MCF 10A (cell line): ENCODE measurements around the gene GPSM1. TPM values are rescaled to one million over a fixed set of nuclear protein-coding genes. Genes with fewer than 3 reads are reported as not detected.

Experiments
- BruUV-seq: library from RNA; stranded (reverse); fragments of 400-500 nt; replicated peaks from 2 replicates; lab custom pipeline; 2021; lab: Mats Ljungman, UMichigan
- CTCF ChIA-PET: fragments of 300-600 bp; sonication (Branson Sonifier 250); formaldehyde crosslinking; extraction: SDS; loops from one replicate; lab custom pipeline; 2021; ENCODE audit warnings: antibody characterized with exemption, inconsistent platforms; lab: Yijun Ruan, JAX
- POLR2A ChIA-PET: fragments of 300-600, 350-650 bp; sonication (Branson Sonifier 250); formaldehyde crosslinking; extraction: SDS; loops from one replicate; lab custom pipeline; 2020; ENCODE audit warnings: antibody characterized with exemption, inconsistent platforms; lab: Yijun Ruan, JAX
- DNase-seq: peaks from one replicate; pipeline ENCODE4 v3.0.0-alpha.2; 2018; ENCODE audit not compliant: unreplicated experiment
- H3K27ac Mint-ChIP-seq: one replicate; pipeline ENCODE4 v1.8.0; 2022; ENCODE audit warnings: mild to moderate bottlenecking, low read depth, mixed read lengths; ENCODE audit not compliant: unreplicated experiment
- H3K27me3 Mint-ChIP-seq: one replicate; pipeline ENCODE4 v1.8.0; 2022; ENCODE audit warnings: mixed read lengths; ENCODE audit not compliant: insufficient read depth, unreplicated experiment
- H3K36me3 Mint-ChIP-seq: one replicate; pipeline ENCODE4 v1.8.0; 2022; ENCODE audit warnings: mild to moderate bottlenecking, moderate library complexity, mixed read lengths; ENCODE audit not compliant: insufficient read depth, unreplicated experiment
- H3K4me1 Mint-ChIP-seq: one replicate; pipeline ENCODE4 v1.8.0; 2022; ENCODE audit warnings: mixed read lengths; ENCODE audit not compliant: insufficient read depth, unreplicated experiment
- H3K4me3 Mint-ChIP-seq: one replicate; pipeline ENCODE4 v1.8.0; 2022; ENCODE audit warnings: mild to moderate bottlenecking, moderate library complexity, mixed read lengths; ENCODE audit not compliant: unreplicated experiment
- H3K9me3 Mint-ChIP-seq: one replicate; pipeline ENCODE4 v1.8.0; 2022; ENCODE audit warnings: mixed read lengths; ENCODE audit not compliant: unreplicated experiment
- CTCF ChIP-seq: fragments of 200-600 bp; IDR thresholded peaks from one replicate; pipeline ENCODE4 v1.8.0; 2022; ENCODE audit warnings: antibody characterized with exemption, mild to moderate bottlenecking; ENCODE audit not compliant: unreplicated experiment
- intact Hi-C: fragments of 100-400 bp; cut with micrococcal nuclease; formaldehyde crosslinking; loops from 2 replicates; pipeline ENCODE4 v1.14.1; 2022
- total RNA-seq: library from RNA; stranded (reverse); gene quantifications from 2 replicates; pipeline ENCODE4 v1.2.3, GENCODE V29; 2022

GPSM1 gene
- total RNA-seq, 1 experiment from 2014 or later, result 15.5 TPM

GRCh38 chr9:136282272-136282861 is 45.0 kb upstream of the GPSM1 start:
- TF ChIP-seq CTCF, result no peak
- BruUV-seq, result no TSS peak
- no peak overlapping the region for H3K4me3 Mint-ChIP-seq
- peaks cover 12% of the 10 kb centered on the region for H3K27me3 Mint-ChIP-seq
- H3K36me3 Mint-ChIP-seq, result no peaks in the 10 kb centered on the region
- DNase-seq, result no peak
- ChIA-PET POLR2A (no interaction called here), CTCF (interaction anchor here (0.5 to 2.4 kb wide), 12 partner anchors 10 to 743 kb away, joined by 3 to 10 read pairs (median 3); no protein-coding TSS in a partner anchor)
- no peaks in the 10 kb centered on the region for H3K4me1 Mint-ChIP-seq
- no peaks in the 10 kb centered on the region for H3K9me3 Mint-ChIP-seq
- no peak overlapping the region for H3K27ac Mint-ChIP-seq
- intact Hi-C loops, result loop anchor here (2.0 to 10.0 kb wide), 3 partner anchors 54 to 680 kb away; no protein-coding TSS in a partner anchor

GRCh38 chr9:136283291-136284235 is 43.8 kb upstream of the GPSM1 start:
- no peaks in the 10 kb centered on the region for H3K9me3 Mint-ChIP-seq
- peaks cover 20% of the 10 kb centered on the region for H3K27me3 Mint-ChIP-seq
- peak; percentile 76 for TF ChIP-seq CTCF
- no peak overlapping the region for H3K4me3 Mint-ChIP-seq
- H3K27ac Mint-ChIP-seq, result no peak overlapping the region
- POLR2A ChIA-PET, result no interaction called here
- CTCF ChIA-PET, result interaction anchor here (0.6 to 2.4 kb wide), 26 partner anchors 9 to 1968 kb away, joined by 3 to 10 read pairs (median 3); no protein-coding TSS in a partner anchor
- H3K4me1 Mint-ChIP-seq, result no peaks in the 10 kb centered on the region
- no TSS peak for BruUV-seq
- H3K36me3 Mint-ChIP-seq, result no peaks in the 10 kb centered on the region
- peak; percentile 68 for DNase-seq
- intact Hi-C loops, result loop anchor here (1.0 to 10.0 kb wide), 4 partner anchors 55 to 681 kb away; no protein-coding TSS in a partner anchor

GRCh38 chr9:136284311-136284710 is 43.0 kb upstream of the GPSM1 start:
- H3K36me3 Mint-ChIP-seq, result no peaks in the 10 kb centered on the region
- BruUV-seq, result no TSS peak
- H3K9me3 Mint-ChIP-seq, result no peaks in the 10 kb centered on the region
- no peak overlapping the region for H3K4me3 Mint-ChIP-seq
- no peaks in the 10 kb centered on the region for H3K4me1 Mint-ChIP-seq
- POLR2A ChIA-PET, result no interaction called here
- no peak overlapping the region for H3K27ac Mint-ChIP-seq
- TF ChIP-seq CTCF, result no peak
- DNase-seq, result no peak
- peaks cover 20% of the 10 kb centered on the region for H3K27me3 Mint-ChIP-seq
- intact Hi-C loops, result loop anchor here (5.0 to 10.0 kb wide), 2 partner anchors 140 to 682 kb away; no protein-coding TSS in a partner anchor
- CTCF ChIA-PET, result interaction anchor here (0.6 to 1.9 kb wide), 17 partner anchors 8 to 1969 kb away, joined by 3 to 10 read pairs (median 3); no protein-coding TSS in a partner anchor

- intact Hi-C loops, result loop anchor here (5.0 to 10.0 kb wide), 2 partner anchors 140 to 683 kb away; no protein-coding TSS in a partner anchor
- ChIA-PET POLR2A (no interaction called here), CTCF (interaction anchor here (1.0 to 1.7 kb wide), 2 partner anchors 12 to 114 kb away, joined by 3 to 7 read pairs; no protein-coding TSS in a partner anchor)
- H3K4me1 Mint-ChIP-seq, result no peaks in the 10 kb centered on the region
- TF ChIP-seq CTCF, result no peak
- DNase-seq, result no peak
- no peaks in the 10 kb centered on the region for H3K9me3 Mint-ChIP-seq
- H3K27me3 Mint-ChIP-seq, result peaks cover 20% of the 10 kb centered on the region
- H3K36me3 Mint-ChIP-seq, result no peaks in the 10 kb centered on the region
- no TSS peak for BruUV-seq
- H3K27ac Mint-ChIP-seq, result no peak overlapping the region
- no peak overlapping the region for H3K4me3 Mint-ChIP-seq
Observed at GRCh38 chr9:136284951-136285350, 42.4 kb upstream of the GPSM1 start.
